COLO668 (cell line): ENCODE data around the gene IRAK2.
A peak's percentile ranks its signal among the peaks of the same experiment; 100 is the strongest.

Experiments used
- DNase-seq: peaks from one replicate; lab custom pipeline; 2025; ENCODE audit not compliant: unreplicated experiment; lab: John Stamatoyannopoulos, UW

Gene IRAK2

DNA sequence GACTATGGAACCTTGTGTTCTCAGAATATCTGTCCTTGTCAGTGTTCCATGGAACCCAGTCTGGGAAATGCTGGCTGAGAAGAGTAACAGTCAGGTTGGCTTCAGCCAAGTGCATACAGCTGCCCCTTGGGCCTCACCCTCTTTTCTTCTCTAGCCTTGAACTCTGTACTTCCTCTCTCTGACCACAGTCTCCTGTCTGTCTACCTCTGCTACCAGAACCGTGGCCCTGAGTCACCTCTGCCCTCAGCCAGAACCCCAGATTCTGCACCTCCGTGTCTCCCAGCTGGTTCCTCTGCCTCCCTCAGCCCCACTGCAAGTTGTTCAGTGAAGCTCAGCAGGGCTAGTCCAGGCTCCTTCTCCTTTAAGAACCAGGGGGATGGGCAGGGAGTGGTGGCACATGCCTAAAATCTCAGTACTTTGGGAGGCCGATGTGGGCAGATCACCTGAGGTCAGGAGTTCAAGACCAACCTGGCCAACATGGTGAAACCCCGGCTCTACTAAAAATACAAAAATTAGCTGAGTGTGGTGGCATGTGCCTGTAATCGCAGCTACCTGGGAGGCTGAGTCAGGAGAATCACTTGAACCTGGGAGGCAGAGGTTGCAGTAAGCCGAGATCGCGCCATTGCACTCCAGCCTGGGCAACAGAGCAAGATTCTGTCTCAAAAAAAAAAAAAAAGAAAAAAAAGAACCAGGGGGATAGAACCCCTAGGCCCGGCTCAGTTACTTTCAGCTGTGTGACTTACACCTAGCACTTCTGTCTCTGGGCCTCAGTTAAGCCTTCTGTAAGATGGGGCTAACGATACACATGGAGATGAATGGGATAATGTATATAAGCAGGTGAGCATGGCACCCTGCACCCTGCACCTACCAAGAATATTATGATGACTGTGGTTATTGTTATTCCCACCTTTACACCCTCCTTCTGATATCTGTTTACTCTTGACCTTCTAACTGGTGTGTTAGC is 59.2 kb downstream of the IRAK2 start:
- no peak for DNase-seq

- DNase-seq, result peak; percentile 71
Observed at GRCh38 chr3:10224794-10225665, 60.3 kb downstream of the IRAK2 start.

DNA sequence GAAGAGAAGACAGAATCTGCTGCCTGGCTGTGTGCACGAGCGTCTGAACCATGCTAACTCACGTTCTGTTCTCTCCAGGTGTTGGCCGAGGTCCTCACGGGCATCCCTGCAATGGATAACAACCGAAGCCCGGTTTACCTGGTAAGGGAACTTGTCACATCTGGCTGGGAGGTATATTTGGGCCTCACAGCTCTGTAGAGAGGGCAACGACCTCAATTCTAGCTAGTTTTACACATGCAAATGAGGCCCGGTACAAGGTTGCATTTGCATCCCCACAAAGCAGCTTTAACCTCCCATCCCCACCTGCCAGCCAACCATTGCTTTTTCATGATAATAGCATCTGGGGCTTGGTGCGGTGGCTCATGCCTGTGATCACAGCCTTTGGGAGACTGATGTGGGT is 61.6 kb downstream of the IRAK2 start:
- no peak for DNase-seq

GRCh38 chr3:10228248-10228950 is 63.7 kb downstream of the IRAK2 start:
- no peak for DNase-seq

GRCh38 chr3:10229576-10229975 is 64.9 kb downstream of the IRAK2 start:
- no peak for DNase-seq

DNA sequence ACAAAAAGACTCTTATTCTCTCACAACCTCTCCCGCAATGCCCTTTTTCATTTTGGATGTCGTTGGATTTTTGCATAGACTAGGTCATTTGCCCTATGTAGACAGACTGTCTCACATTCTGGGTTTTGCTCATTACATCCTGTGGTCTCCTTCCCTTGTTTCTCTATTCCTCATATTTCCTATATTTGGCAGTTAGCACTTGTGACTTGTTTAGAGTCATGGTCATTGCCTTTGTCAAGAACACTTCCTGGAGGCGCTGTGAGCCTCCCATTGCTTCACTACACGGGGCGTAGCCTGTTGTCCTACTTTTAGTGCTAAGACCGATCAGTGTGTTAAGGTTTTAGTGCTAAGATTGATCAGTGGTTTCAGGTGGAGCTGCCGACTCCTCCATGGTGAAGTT is 67.4 kb downstream of the IRAK2 start:
- no peak for DNase-seq

DNA sequence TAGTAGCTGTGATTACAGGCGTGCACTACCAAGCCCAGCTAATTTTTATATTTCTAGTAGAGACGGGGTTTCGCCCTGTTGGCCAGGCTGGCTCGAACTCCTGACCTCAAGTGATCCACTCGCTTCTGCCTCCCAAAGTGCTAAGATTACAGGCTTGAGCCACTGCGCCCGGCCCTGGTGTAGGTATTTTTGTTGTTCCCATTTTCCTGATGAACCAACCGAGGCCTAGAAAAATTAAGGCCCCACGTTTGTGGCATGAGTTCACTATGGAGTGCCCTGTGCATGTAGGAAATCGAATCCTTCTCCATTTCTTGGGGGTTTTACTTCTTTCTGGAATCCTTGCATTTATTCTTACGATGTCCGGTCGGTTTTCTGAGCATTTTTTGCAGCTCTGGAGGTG is 69.3 kb downstream of the IRAK2 start:
- DNase-seq, result no peak

- no peak for DNase-seq
Observed at GRCh38 chr3:10234526-10235230, 70.0 kb downstream of the IRAK2 start.

GRCh38 chr3:10235551-10235950 is 70.8 kb downstream of the IRAK2 start:
- DNase-seq, result no peak

GRCh38 chr3:10238345-10239183 is 73.8 kb downstream of the IRAK2 start:
- no peak for DNase-seq

DNA sequence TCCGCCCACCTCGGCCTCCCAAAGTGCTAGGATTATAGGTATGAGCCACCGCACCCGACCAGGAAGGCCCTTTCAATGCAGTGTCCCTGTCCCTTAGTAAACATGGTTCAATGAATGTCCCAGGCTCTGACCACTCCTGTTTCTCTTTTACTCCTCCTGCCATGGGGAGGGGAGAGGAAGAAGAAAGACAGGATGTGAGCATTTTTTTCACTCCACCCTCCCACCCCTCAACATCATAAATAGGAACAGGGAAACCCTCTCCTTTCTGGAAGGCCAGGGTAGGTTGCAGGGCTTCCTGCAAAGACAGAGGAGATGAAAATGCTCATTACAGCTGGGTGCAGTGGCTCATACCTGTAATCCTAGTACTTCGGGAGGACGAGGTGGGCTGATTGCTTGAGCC is 76.1 kb downstream of the IRAK2 start:
- no peak for DNase-seq

DNA sequence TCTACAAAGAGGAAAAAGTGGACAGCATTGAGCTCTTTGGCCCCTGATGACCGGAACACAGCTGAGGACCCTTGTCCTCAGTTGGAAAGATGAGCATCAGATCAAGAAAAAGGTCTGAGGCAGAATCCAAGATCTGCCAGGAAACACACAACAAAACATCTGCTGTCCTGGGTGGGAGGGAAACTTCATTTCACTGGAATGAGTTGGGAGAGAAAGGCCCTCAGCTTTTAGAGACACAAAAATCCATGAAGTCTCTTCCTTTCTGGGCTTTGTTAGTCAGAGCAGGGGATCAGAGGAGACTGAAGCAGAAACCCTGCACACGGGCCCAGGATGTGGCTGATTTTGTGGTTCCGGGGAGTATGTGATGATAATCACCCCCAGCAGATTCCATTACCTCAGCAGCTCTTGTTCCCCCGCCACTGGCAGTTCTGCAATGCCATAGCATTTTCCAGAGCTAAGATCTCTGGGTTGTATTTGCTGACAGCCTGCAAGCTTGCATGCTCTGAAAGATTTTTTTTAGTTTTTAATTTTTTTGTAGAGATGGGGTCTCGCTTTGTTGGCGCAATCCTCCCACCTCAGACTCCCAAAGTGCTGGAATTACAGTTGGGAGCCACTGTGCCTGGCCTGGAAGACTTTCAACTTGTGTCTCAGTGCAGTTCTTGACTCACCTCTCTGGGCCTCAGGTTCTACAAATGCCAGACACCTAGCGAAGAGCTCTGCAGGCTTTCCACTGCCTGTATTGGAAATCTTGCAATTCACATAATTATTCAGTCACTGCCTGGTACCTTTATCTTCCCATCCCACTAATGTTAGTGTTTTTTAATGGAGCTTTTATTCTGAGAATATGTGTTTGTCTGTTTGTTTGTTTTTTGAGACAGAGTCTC is 77.7 kb downstream of the IRAK2 start:
- no peak for DNase-seq

- no peak for DNase-seq
Observed at GRCh38 chr3:10244009-10244408, 79.3 kb downstream of the IRAK2 start.

DNA sequence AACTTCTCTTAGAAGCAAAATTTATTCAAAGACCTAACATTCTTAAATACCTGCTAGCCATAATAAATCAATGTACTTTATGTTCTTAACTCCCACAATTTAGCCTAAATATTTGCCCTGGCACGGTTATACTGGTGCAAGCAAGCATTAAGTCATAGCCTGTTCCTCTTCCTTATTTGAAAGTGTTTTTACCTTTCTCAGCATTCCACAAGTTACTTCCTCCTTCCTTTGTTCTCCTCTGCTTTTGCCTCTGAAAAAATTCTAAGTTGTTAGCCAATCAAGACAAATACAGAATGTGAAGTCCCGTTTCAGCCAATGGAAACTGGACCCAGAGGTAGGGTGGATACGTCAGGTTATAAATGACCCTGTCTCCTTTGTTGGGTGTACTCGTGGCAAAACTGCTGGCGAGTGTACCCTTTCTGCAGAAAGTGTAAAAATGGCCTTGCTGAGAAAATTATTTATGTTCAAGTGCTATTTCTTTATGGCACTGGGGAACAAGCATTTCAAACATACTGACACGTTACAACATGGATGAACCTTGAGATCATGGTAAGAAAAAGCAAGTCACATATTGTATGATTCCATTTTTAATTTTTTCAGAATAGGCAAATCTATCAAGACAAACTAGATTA is 80.5 kb downstream of the IRAK2 start:
- no peak for DNase-seq

GRCh38 chr3:10247679-10248183 is 83.0 kb downstream of the IRAK2 start:
- DNase-seq, result no peak

DNA sequence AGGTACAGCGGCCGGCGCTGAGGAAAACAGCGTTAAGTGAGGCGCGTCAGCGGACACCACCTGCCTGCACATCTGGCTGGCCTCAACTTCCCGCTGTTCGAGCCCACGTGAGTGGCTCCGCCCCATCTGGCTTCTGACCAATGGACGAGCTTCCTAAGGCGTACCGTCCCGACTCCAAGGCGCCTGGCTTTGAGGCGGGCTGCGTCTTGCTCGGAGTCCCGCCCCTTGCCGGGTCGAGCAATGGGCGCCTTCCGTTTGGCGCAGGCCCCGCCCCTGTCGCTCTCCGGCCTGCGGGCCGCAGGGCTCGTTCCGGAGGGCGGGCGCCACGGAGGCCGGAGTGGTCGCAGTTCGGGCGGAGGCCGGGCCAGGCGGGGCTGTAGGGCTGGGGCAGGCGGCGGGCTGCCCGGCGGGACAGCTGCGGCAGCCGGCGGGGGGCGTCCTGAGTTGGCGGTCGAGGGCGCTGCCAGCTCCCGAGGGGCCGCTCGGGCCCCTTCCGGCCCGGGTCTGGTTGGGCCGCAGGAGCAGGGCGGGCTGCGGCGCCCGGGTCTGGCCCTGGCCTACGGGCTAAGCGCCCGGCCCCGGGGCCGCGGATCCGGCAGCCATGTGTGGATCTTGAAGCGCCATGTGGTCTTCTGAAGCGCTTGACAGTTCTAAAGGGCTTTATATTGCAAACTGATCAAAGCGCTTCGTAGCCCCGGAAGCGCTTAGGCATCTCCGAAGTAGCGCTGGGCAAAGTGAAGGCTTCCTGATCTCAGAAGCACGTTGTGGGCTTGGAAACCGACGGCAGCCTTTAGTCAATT is 83.7 kb downstream of the IRAK2 start, which contains the start of gene TATDN2:
TATDN2 (plus strand) TSS at position 276 of the 800 bp plus-strand sequence. CDS start 742 bp downstream, outside the sequence.
- peak; percentile 95 for DNase-seq
